Lung (tissue), 12 donors: Measurements from ENCODE around the gene PHOX2A. TPM values are rescaled to one million over a fixed set of nuclear protein-coding genes. Genes with fewer than 3 reads are reported as not detected.

Source experiments
- ATAC-seq: fragments of 200-7000 bp; cut with Tn5 transposase; one replicate; pipeline ENCODE4 v1.9.1; 2020; ENCODE audit warnings: moderate number of reproducible peaks; ENCODE audit not compliant: insufficient read depth, low FRiP score
- DNase-seq, 3 donors: peaks; one replicate each; pipeline ENCODE4 v3.0.0-alpha.2; 2013 to 2017
- H3K27ac ChIP-seq, 2 donors: one replicate each; pipeline ENCODE4 v1.5.1; 2013; ENCODE audit warnings: mild to moderate bottlenecking in 2 of 2, moderate library complexity in 2 of 2, control low read depth in 1 of 2, inconsistent platforms in 1 of 2, low read depth in 1 of 2, low read length in 1 of 2
- H3K27me3 ChIP-seq, 3 donors: one replicate each; pipeline ENCODE4 v1.5.1; 2013; ENCODE audit warnings: low read length in 2 of 3; ENCODE audit not compliant: control insufficient read depth in 3 of 3, insufficient read depth in 3 of 3
- H3K36me3 ChIP-seq, 4 donors: one replicate each; pipeline ENCODE4 v1.5.1; 2013; ENCODE audit warnings: low read length in 4 of 4, mild to moderate bottlenecking in 1 of 4, moderate library complexity in 1 of 4; ENCODE audit not compliant: control insufficient read depth in 4 of 4, insufficient read depth in 4 of 4
- H3K4me1 ChIP-seq, 5 donors: one replicate each; pipeline ENCODE4 v1.5.1; 2013; ENCODE audit warnings: low read length in 5 of 5, mild to moderate bottlenecking in 2 of 5, moderate library complexity in 1 of 5; ENCODE audit not compliant: control insufficient read depth in 5 of 5, insufficient read depth in 5 of 5
- H3K4me3 ChIP-seq: one replicate; pipeline ENCODE4 v1.5.1; 2013; ENCODE audit warnings: mild to moderate bottlenecking, control low read depth, moderate library complexity
- H3K9ac ChIP-seq, 2 donors: one replicate each; pipeline ENCODE4 v1.5.1; 2013; ENCODE audit warnings: low read length in 2 of 2, control low read depth in 1 of 2; ENCODE audit not compliant: insufficient read depth in 1 of 2
- H3K9me3 ChIP-seq, 4 donors: one replicate each; pipeline ENCODE4 v1.5.1; 2013; ENCODE audit warnings: low read length in 3 of 4, mild to moderate bottlenecking in 1 of 4, moderate library complexity in 1 of 4; ENCODE audit not compliant: control insufficient read depth in 4 of 4, insufficient read depth in 3 of 4
- WGBS, 2 donors: extraction: QIAGEN DNeasy Blood & Tissue Kit; methylation state at CpG; one replicate each; pipeline ENCODE4 v1.1.7; 2013; 5-methylcytosine and 5-hydroxymethylcytosine counted together
- polyA plus RNA-seq, 2 donors: library from polyadenylated mRNA; stranded (reverse); fragments of 200-250 nt; gene quantifications; one replicate each; pipeline ENCODE4 v1.2.1, GENCODE V29; 2013
- total RNA-seq, 2 donors: library from RNA; depleted of rRNA in 1 of 2; stranded (reverse); fragments of >200 nt in 1 of 2; gene quantifications; one replicate each; pipeline ENCODE4 v1.2.1, GENCODE V29; 2014 to 2021
- TF ChIP-seq, protein P1 (sequence below): IDR thresholded peaks from 2 replicates; pipeline ENCODE4 v1.5.1; 2012; ENCODE audit warnings: mild to moderate bottlenecking; ENCODE audit errors: control extremely low read depth, extremely low read depth
- donor health status: control.
- donor health status: control.
- donor health status: Bipolar disorder and iron deficiency.
- donor health status: healthy.
- donor health status: DM: yes; HTN: yes; CAD: no.

The PHOX2A gene
- total and polyA plus RNA-seq, 4 donors = not detected

DNA sequence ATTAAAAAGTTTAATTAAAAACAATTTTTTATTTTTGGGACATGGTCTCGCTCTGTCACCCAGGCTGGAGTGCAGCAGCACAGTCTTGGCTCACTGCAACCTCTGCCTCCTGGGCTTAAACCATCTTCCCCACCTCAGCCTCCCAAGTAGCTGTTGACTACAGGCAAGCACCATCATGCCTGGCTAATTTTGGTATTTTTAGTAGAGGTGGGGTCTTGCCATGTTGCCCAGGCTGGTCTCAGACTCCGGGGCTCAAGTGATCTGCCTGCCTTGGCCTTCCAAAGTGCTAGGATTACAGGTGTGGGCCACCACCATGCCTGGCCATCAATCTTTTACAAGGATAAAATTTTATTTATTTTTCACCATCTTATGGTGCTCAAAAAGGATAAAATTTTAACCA lies 43.3 kb upstream of the PHOX2A start:
- H3K9ac ChIP-seq = no peak overlapping the region

DNA sequence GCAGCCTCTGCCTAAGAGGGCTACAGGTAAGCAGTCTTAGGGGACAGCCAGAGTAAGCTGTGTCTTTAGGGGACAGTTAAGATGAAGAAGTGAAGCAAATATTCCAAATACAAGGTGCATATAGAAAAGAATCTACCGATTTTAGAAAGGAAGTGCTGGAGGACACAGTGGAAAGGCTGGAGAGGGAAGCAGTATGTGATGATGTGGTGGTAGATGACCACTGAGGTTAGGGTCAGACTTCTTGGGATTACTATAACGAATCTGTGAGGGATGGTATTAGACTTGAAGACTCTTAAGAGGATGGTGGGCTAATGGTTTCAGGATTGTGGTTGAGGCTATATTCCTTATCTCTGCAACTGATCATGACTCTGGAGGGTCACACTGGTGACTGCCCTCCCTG lies 40.0 kb upstream of the PHOX2A start:
- Histone ChIP-seq H3K27me3 (peaks cover 0 to 5% (median 0%) of the 10 kb centered on the region in 3 donors), H3K4me1 (no peaks in the 10 kb centered on the region), H3K36me3 (no peaks in the 10 kb centered on the region), H3K9ac (no peak overlapping the region), H3K9me3 (peaks cover 0 to 2% (median 0%) of the 10 kb centered on the region in 4 donors), H3K4me3 (no peak overlapping the region), H3K27ac (no peak overlapping the region)
- ATAC-seq (no peak), DNase-seq (no peak)
- TF ChIP-seq, protein P1, sequence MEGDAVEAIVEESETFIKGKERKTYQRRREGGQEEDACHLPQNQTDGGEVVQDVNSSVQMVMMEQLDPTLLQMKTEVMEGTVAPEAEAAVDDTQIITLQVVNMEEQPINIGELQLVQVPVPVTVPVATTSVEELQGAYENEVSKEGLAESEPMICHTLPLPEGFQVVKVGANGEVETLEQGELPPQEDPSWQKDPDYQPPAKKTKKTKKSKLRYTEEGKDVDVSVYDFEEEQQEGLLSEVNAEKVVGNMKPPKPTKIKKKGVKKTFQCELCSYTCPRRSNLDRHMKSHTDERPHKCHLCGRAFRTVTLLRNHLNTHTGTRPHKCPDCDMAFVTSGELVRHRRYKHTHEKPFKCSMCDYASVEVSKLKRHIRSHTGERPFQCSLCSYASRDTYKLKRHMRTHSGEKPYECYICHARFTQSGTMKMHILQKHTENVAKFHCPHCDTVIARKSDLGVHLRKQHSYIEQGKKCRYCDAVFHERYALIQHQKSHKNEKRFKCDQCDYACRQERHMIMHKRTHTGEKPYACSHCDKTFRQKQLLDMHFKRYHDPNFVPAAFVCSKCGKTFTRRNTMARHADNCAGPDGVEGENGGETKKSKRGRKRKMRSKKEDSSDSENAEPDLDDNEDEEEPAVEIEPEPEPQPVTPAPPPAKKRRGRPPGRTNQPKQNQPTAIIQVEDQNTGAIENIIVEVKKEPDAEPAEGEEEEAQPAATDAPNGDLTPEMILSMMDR = no peak
- WGBS, 2 donors = 66 to 76% methylated on average over 2 of the region's 2 CpGs

More for the DNA sequence above, 43.3 kb upstream of the PHOX2A start:
- Histone ChIP-seq H3K4me1 (no peaks in the 10 kb centered on the region), H3K36me3 (peaks cover 0 to 2% (median 0%) of the 10 kb centered on the region in 4 donors), H3K4me3 (no peak overlapping the region), H3K27me3 (peaks cover 0 to 5% (median 0%) of the 10 kb centered on the region in 3 donors), H3K27ac (no peak overlapping the region), H3K9me3 (no peaks in the 10 kb centered on the region)
- TF ChIP-seq, protein P1 = no peak
- DNase-seq = no peak
- ATAC-seq = no peak
- WGBS, 2 donors = 96 to 98% methylated on average over 2 of the region's 2 CpGs

DNA sequence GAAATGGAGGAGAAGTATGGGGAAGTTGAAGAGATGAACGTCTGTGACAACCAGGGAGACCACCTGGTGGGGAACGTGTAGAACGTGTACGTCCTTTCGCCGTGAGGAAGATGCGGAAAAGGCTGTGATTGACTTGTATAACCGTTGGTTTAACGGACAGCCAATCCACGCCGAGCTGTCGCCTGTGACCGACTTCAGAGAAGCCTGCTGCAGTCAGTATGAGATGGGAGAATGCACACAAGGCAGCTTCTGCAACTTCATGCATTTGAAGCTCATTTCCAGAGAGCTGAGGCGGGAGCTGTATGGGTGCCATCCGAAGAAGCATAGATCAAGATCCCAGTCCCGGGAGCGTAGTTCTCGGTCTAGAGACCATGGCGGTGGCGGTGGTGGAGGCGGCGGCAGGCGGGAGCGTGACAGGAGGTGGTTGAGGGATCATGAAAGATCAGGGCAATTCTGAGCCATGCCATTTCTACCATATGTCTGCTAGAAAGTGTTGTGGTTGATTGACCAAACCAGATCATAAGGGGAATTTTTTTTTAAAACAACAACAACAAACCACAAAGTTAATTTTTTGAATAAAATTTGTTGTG lies 36.8 kb upstream of the PHOX2A start:
- Histone ChIP-seq H3K36me3 (no peaks in the 10 kb centered on the region), H3K4me3 (no peak overlapping the region), H3K27ac (no peak overlapping the region), H3K4me1 (no peaks in the 10 kb centered on the region), H3K9me3 (peaks cover 0 to 2% (median 0%) of the 10 kb centered on the region in 4 donors), H3K27me3 (peaks cover 0 to 5% (median 0%) of the 10 kb centered on the region in 3 donors), H3K9ac (no peak overlapping the region)
- TF ChIP-seq, protein P1 = no peak
- ATAC-seq = no peak
- 95% methylated on average over 24 of the region's 24 CpGs for WGBS, 2 donors
- no peak for DNase-seq

DNA sequence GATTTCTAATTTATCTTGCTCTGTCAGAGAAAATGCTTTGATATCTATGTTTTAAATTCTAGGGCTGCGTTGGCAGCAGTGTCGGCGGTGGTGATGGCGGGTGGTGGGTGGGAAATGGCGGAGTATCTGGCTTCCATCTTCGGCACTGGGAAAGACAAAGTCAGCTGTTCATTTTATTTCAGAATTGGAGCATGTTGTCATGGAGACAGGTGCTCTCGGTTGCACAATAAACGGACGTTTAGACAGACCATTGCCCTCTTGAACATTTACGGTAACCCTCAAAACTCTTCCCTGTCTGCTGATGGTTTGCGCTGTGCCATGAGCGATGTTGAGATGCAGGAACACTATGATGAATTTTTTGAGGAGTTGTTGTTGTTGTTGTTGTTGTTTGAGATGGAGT lies 36.1 kb upstream of the PHOX2A start:
- H3K36me3 ChIP-seq = no peaks in the 10 kb centered on the region
- 88 to 89% methylated on average over 12 of the region's 12 CpGs for WGBS, 2 donors
- H3K27ac ChIP-seq = no peak overlapping the region
- no peak overlapping the region for H3K9ac ChIP-seq
- peak overlapping the region; percentile 13 for H3K4me3 ChIP-seq
- H3K27me3 ChIP-seq = peaks cover 0 to 2% (median 0%) of the 10 kb centered on the region in 3 donors
- ATAC-seq (no peak), DNase-seq (no peak)
- TF ChIP-seq, protein P1 = no peak
- no peaks in the 10 kb centered on the region for H3K4me1 ChIP-seq
- peaks cover 0 to 2% (median 0%) of the 10 kb centered on the region in 4 donors for H3K9me3 ChIP-seq
